HUES48 (cell line): ENCODE data around the gene C1orf210.
A peak's percentile ranks its signal among the peaks of the same experiment; 100 is the strongest.

Source experiments
- H3K27ac ChIP-seq: one replicate; pipeline ENCODE4 v1.7.0; 2013; ENCODE audit warnings: low read depth, low read length, inconsistent platforms
- H3K27me3 ChIP-seq: 2 replicates; pipeline ENCODE4 v1.6.1; 2013; ENCODE audit warnings: mild to moderate bottlenecking, low read length; ENCODE audit not compliant: control insufficient read depth, insufficient read depth
- H3K36me3 ChIP-seq: 2 replicates; pipeline ENCODE4 v1.6.1; 2013; ENCODE audit warnings: low read length; ENCODE audit not compliant: control insufficient read depth, insufficient read depth
- H3K4me1 ChIP-seq: 2 replicates; pipeline ENCODE4 v1.6.1; 2013; ENCODE audit warnings: mild to moderate bottlenecking, low read length; ENCODE audit not compliant: control insufficient read depth, insufficient read depth
- H3K4me3 ChIP-seq: 2 replicates; pipeline ENCODE4 v1.5.1; 2013; ENCODE audit warnings: mild to moderate bottlenecking, low read depth, low read length
- H3K9ac ChIP-seq: 2 replicates; pipeline ENCODE4 v1.6.1; 2013; ENCODE audit warnings: mild to moderate bottlenecking, low read depth, low read length, moderate library complexity
- H3K9me3 ChIP-seq: 2 replicates; pipeline ENCODE4 v1.6.1; 2013; ENCODE audit warnings: low read length; ENCODE audit not compliant: control insufficient read depth, insufficient read depth

The C1orf210 gene

GRCh38 chr1:43303471-43304313 lies 18.3 kb upstream of the C1orf210 start:
- H3K9me3 ChIP-seq = no peaks in the 10 kb centered on the region
- H3K9ac ChIP-seq = no peak overlapping the region
- no peaks in the 10 kb centered on the region for H3K4me1 ChIP-seq
- H3K4me3 ChIP-seq = no peak overlapping the region
- H3K36me3 ChIP-seq = no peaks in the 10 kb centered on the region
- H3K27me3 ChIP-seq = no peaks in the 10 kb centered on the region
- no peak overlapping the region for H3K27ac ChIP-seq

GRCh38 chr1:43302721-43303470 lies 17.5 kb upstream of the C1orf210 start:
- H3K36me3 ChIP-seq = no peaks in the 10 kb centered on the region
- no peak overlapping the region for H3K27ac ChIP-seq
- H3K9ac ChIP-seq = no peak overlapping the region
- H3K4me1 ChIP-seq = no peaks in the 10 kb centered on the region
- H3K4me3 ChIP-seq = no peak overlapping the region
- H3K9me3 ChIP-seq = no peaks in the 10 kb centered on the region
- H3K27me3 ChIP-seq = no peaks in the 10 kb centered on the region

GRCh38 chr1:43302201-43302600 lies 16.8 kb upstream of the C1orf210 start:
- H3K4me3 ChIP-seq = no peak overlapping the region
- peaks cover 2% of the 10 kb centered on the region for H3K4me1 ChIP-seq
- H3K9me3 ChIP-seq = no peaks in the 10 kb centered on the region
- H3K36me3 ChIP-seq = no peaks in the 10 kb centered on the region
- H3K27ac ChIP-seq = no peak overlapping the region
- H3K27me3 ChIP-seq = no peaks in the 10 kb centered on the region
- H3K9ac ChIP-seq = no peak overlapping the region

GRCh38 chr1:43300378-43301094 lies 15.2 kb upstream of the C1orf210 start, which contains the start of gene TIE1:
Gene TIE1 (plus strand): TSS chr1:43300982. CDS start chr1:43301072, 90 bp downstream.
- Histone ChIP-seq H3K4me1 (peaks cover 17% of the 10 kb centered on the region), H3K9me3 (no peaks in the 10 kb centered on the region), H3K9ac (no peak within 1 kb of the TSS), H3K36me3 (no peaks in the 10 kb centered on the region), H3K27me3 (no peaks in the 10 kb centered on the region), H3K27ac (no peak within 1 kb of the TSS), H3K4me3 (no peak within 1 kb of the TSS)

GRCh38 chr1:43299101-43299500 lies 13.7 kb upstream of the C1orf210 start:
- peaks cover 28% of the 10 kb centered on the region for H3K4me1 ChIP-seq
- no peaks in the 10 kb centered on the region for H3K36me3 ChIP-seq
- no peak overlapping the region for H3K27ac ChIP-seq

GRCh38 chr1:43298055-43298454 lies 12.7 kb upstream of the C1orf210 start:
- no peak overlapping the region for H3K27ac ChIP-seq
- H3K9me3 ChIP-seq = no peaks in the 10 kb centered on the region
- H3K9ac ChIP-seq = no peak overlapping the region
- no peak overlapping the region for H3K4me3 ChIP-seq
- H3K27me3 ChIP-seq = no peaks in the 10 kb centered on the region
- H3K4me1 ChIP-seq = peaks cover 28% of the 10 kb centered on the region
- H3K36me3 ChIP-seq = no peaks in the 10 kb centered on the region

More at GRCh38 chr1:43299101-43299500, 13.7 kb upstream of the C1orf210 start:
- H3K9me3 ChIP-seq = no peaks in the 10 kb centered on the region
- no peak overlapping the region for H3K4me3 ChIP-seq
- no peaks in the 10 kb centered on the region for H3K27me3 ChIP-seq
- no peak overlapping the region for H3K9ac ChIP-seq

- Histone ChIP-seq H3K9me3 (no peaks in the 10 kb centered on the region), H3K27me3 (no peaks in the 10 kb centered on the region), H3K4me1 (peaks cover 28% of the 10 kb centered on the region), H3K27ac (no peak overlapping the region), H3K36me3 (no peaks in the 10 kb centered on the region), H3K9ac (peak overlapping the region; percentile 18; the same call in 1 of the 2 replicates), H3K4me3 (peak overlapping the region; percentile 5; the same call in 1 of the 2 replicates)
These were observed 10.8 kb upstream of the C1orf210 start for GRCh38 chr1:43296207-43296606.

- no peaks in the 10 kb centered on the region for H3K9me3 ChIP-seq
- H3K4me3 ChIP-seq = no peak overlapping the region
- H3K9ac ChIP-seq = no peak overlapping the region
- peaks cover 28% of the 10 kb centered on the region for H3K4me1 ChIP-seq
- no peaks in the 10 kb centered on the region for H3K36me3 ChIP-seq
- H3K27me3 ChIP-seq = no peaks in the 10 kb centered on the region
- peak overlapping the region; percentile 8 for H3K27ac ChIP-seq
These were observed 9.4 kb upstream of the C1orf210 start for GRCh38 chr1:43294761-43295160.

- no peaks in the 10 kb centered on the region for H3K36me3 ChIP-seq
These were observed 8.7 kb upstream of the C1orf210 start for GRCh38 chr1:43293896-43294760.

GRCh38 chr1:43293176-43293575 lies 7.8 kb upstream of the C1orf210 start:
- Histone ChIP-seq H3K36me3 (no peaks in the 10 kb centered on the region), H3K4me1 (peaks cover 28% of the 10 kb centered on the region), H3K9me3 (no peaks in the 10 kb centered on the region), H3K9ac (no peak overlapping the region), H3K4me3 (no peak overlapping the region), H3K27ac (no peak overlapping the region), H3K27me3 (no peaks in the 10 kb centered on the region)

More at GRCh38 chr1:43293896-43294760, 8.7 kb upstream of the C1orf210 start:
- Histone ChIP-seq H3K27ac (peak overlapping the region; percentile 8), H3K27me3 (no peaks in the 10 kb centered on the region), H3K4me1 (peaks cover 28% of the 10 kb centered on the region), H3K9me3 (no peaks in the 10 kb centered on the region), H3K4me3 (no peak overlapping the region), H3K9ac (no peak overlapping the region)
